Activated T-cell treated with anti-CD3 and anti-CD28 coated beads, Interleukin-2, amount 50 U/mL, for 4 hours (primary cell): Measurements from ENCODE around the gene AOPEP. TPM values are rescaled to one million over a fixed set of nuclear protein-coding genes. Genes with fewer than 3 reads are reported as not detected.

Experiments
- ATAC-seq, 2 donors: fragments of 200-7000 bp; cut with Tn5 transposase; one replicate each; pipeline ENCODE4 v1.10.0; 2021
- DNase-seq: peaks from one replicate; pipeline ENCODE4 v3.0.0-alpha.2; 2020
- H3K27me3 Mint-ChIP-seq: one replicate; pipeline ENCODE4 v1.8.0; 2021; ENCODE audit warnings: low read depth, mixed read lengths
- H3K36me3 Mint-ChIP-seq: one replicate; pipeline ENCODE4 v1.8.0; 2022; ENCODE audit warnings: mixed read lengths; ENCODE audit not compliant: insufficient read depth
- H3K4me1 Mint-ChIP-seq: one replicate; pipeline ENCODE4 v1.8.0; 2021; ENCODE audit warnings: low read depth, mixed read lengths
- H3K4me3 Mint-ChIP-seq: one replicate; pipeline ENCODE4 v1.8.0; 2021; ENCODE audit warnings: mild to moderate bottlenecking, moderate library complexity, mixed read lengths
- H3K9me3 Mint-ChIP-seq: one replicate; pipeline ENCODE4 v1.8.0; 2021; ENCODE audit warnings: mixed read lengths
- total RNA-seq, 3 donors: library from RNA; stranded (reverse); gene quantifications; one replicate each; pipeline ENCODE4 v1.2.1, GENCODE V29; 2021

Gene AOPEP
- total RNA-seq, 3 donors from 2014 or later: 7.1 to 7.9 (median 7.4) TPM

- DNase-seq: no peak
- peaks cover 9% of the 10 kb centered on the region for H3K4me1 Mint-ChIP-seq
- H3K36me3 Mint-ChIP-seq: peaks cover 8% of the 10 kb centered on the region
- no peaks in the 10 kb centered on the region for H3K27me3 Mint-ChIP-seq
- H3K4me3 Mint-ChIP-seq: no peak overlapping the region
- no peaks in the 10 kb centered on the region for H3K9me3 Mint-ChIP-seq
- no peak for ATAC-seq
Measured at GRCh38 chr9:94783928-94784327, 57.4 kb downstream of the AOPEP start.

GRCh38 chr9:94785215-94786169 lies 59.0 kb downstream of the AOPEP start:
- H3K36me3 Mint-ChIP-seq: peaks cover 8% of the 10 kb centered on the region
- no peaks in the 10 kb centered on the region for H3K27me3 Mint-ChIP-seq
- DNase-seq: no peak
- H3K4me3 Mint-ChIP-seq: no peak overlapping the region
- H3K4me1 Mint-ChIP-seq: peaks cover 6% of the 10 kb centered on the region
- H3K9me3 Mint-ChIP-seq: no peaks in the 10 kb centered on the region
- ATAC-seq: no peak

DNA sequence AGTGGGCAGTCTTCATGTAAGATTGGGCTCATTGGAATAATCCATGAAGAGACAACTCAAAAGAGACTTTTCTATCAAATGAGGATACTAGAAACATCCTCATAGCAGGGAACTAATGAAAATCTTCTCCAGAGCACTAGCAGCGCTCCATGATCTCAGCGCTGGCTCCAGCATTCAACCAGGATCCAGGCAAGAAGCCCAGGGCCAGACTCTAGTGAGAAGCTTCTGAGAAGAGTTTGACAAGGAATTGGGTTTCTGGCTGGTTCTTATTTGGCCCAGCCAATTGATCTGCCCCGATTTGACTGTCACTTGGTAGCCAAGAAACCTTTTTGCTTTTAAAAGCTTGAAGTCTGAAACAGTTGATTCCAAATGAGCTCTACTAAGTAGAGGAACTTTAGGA lies 60.1 kb downstream of the AOPEP start:
- H3K27me3 Mint-ChIP-seq: no peaks in the 10 kb centered on the region
- H3K4me1 Mint-ChIP-seq: peaks cover 3% of the 10 kb centered on the region
- peaks cover 8% of the 10 kb centered on the region for H3K36me3 Mint-ChIP-seq
- DNase-seq: no peak
- H3K9me3 Mint-ChIP-seq: no peaks in the 10 kb centered on the region
- no peak for ATAC-seq
- no peak overlapping the region for H3K4me3 Mint-ChIP-seq

GRCh38 chr9:94787266-94787665 lies 60.8 kb downstream of the AOPEP start:
- ATAC-seq: no peak
- H3K27me3 Mint-ChIP-seq: no peaks in the 10 kb centered on the region

GRCh38 chr9:94788570-94789105 lies 62.1 kb downstream of the AOPEP start:
- Mint-ChIP-seq H3K36me3 (peaks cover 9% of the 10 kb centered on the region), H3K4me3 (no peak overlapping the region), H3K9me3 (no peaks in the 10 kb centered on the region), H3K4me1 (peaks cover 3% of the 10 kb centered on the region), H3K27me3 (no peaks in the 10 kb centered on the region)
- ATAC-seq (no peak), DNase-seq (no peak)

More at GRCh38 chr9:94787266-94787665, 60.8 kb downstream of the AOPEP start:
- peaks cover 6% of the 10 kb centered on the region for H3K36me3 Mint-ChIP-seq
- H3K4me3 Mint-ChIP-seq: no peak overlapping the region
- DNase-seq: no peak
- peaks cover 3% of the 10 kb centered on the region for H3K4me1 Mint-ChIP-seq
- H3K9me3 Mint-ChIP-seq: no peaks in the 10 kb centered on the region

- no peak for ATAC-seq
- Mint-ChIP-seq H3K4me3 (no peak overlapping the region), H3K4me1 (peaks cover 3% of the 10 kb centered on the region), H3K9me3 (no peaks in the 10 kb centered on the region), H3K36me3 (peaks cover 21% of the 10 kb centered on the region), H3K27me3 (no peaks in the 10 kb centered on the region)
- DNase-seq: no peak
Measured at GRCh38 chr9:94791435-94791834, 64.9 kb downstream of the AOPEP start.

DNA sequence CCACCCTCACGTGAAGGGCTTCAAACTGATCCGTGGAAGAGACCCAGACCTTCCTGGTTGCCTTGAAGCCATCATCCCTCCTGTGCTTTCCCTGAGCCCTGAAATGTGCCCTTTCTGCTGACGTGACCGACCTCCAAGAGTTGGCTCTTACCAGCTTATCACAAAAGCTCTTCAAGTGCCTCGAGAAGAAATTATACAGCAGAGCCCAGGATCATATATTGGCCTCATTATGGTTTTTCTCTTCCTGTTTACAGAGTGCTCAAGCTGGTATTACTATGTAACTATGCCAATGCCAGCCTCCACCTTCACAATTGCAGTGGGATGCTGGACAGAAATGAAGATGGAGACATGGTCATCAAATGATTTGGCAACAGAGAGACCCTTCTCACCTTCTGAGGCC lies 66.0 kb downstream of the AOPEP start:
- no peak overlapping the region for H3K4me3 Mint-ChIP-seq

DNA sequence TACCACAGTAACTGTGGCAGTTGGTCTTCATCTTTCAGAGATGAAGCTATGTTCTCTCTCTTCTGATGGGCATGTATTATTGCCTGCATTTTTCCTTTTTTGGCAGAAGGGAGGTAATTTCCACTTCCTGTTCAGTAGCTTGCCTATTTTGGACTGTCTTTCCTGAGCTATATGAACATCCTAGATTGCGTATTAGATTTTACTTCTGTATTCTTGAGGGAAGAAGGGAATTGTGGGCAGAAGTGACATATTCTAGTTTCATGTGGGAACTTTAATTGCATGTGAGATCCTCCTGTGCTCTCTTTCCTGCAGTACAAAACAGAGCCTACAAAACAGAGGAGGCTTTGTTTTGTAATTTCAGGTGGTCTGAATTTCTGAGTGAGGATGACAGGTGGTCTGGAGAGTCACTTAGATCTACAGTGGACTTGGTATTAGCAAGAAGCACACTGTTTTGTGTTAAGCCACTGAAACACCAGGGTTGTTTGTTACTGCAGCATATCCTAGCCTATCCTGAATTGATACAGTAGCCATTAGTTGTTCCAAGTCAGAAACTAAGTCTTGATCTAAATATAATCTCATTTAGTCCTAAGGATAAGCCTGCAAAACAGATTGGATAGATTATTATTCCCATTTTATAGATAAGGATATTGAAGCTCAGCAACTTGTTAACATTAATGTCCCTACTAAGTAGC lies 68.1 kb downstream of the AOPEP start:
- H3K36me3 Mint-ChIP-seq: peaks cover 20% of the 10 kb centered on the region
- ATAC-seq: no peak

More for the DNA sequence above, 66.0 kb downstream of the AOPEP start:
- DNase-seq (no peak), ATAC-seq (no peak)
- peaks cover 19% of the 10 kb centered on the region for H3K36me3 Mint-ChIP-seq
- no peaks in the 10 kb centered on the region for H3K27me3 Mint-ChIP-seq
- H3K9me3 Mint-ChIP-seq: no peaks in the 10 kb centered on the region
- no peaks in the 10 kb centered on the region for H3K4me1 Mint-ChIP-seq

DNA sequence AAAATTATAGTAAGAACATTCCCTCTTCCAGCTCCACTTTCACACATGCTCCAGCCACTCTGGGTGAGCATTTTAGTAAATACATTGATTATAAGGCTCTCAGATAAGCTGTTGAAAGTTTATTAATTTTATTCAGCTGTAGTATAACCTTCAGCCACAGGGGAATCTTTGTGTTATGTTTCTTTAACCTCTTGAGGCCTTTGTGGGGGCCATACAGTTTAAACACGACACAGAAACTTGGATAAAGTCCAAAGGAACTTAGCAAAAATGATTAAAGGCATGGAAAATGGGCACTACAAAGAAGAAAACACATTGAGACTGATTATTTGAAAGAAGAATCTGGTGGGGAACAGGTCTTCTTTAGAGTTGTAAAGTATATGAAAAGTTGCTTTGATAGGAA lies 70.2 kb downstream of the AOPEP start:
- H3K36me3 Mint-ChIP-seq: peaks cover 38% of the 10 kb centered on the region
- ATAC-seq (no peak), DNase-seq (no peak)
- no peak overlapping the region for H3K4me3 Mint-ChIP-seq
- H3K27me3 Mint-ChIP-seq: no peaks in the 10 kb centered on the region
- H3K4me1 Mint-ChIP-seq: no peaks in the 10 kb centered on the region
- H3K9me3 Mint-ChIP-seq: no peaks in the 10 kb centered on the region

More for the DNA sequence above, 68.1 kb downstream of the AOPEP start:
- no peaks in the 10 kb centered on the region for H3K27me3 Mint-ChIP-seq
- H3K4me1 Mint-ChIP-seq: no peaks in the 10 kb centered on the region
- no peak overlapping the region for H3K4me3 Mint-ChIP-seq
- no peak for DNase-seq
- H3K9me3 Mint-ChIP-seq: no peaks in the 10 kb centered on the region

DNA sequence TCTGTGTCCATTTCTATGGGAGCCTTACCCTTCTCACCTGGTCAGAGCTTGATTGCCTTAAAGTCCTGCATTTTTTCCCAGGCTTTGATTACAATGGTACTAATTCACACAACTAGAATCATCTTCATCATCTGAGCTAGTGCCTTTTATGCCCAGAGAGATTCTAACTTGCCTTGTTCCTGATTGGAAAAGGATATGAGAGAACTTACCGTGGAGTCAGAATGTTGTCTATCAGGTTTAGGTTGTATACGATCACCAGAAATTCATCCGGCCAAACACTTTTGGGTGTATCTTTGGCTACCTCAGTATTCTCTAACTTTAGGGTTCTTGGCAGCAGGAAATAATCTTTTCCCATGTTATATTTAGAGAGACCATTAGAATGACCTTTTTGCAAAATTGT lies 71.7 kb downstream of the AOPEP start:
- Mint-ChIP-seq H3K9me3 (no peaks in the 10 kb centered on the region), H3K4me1 (peaks cover 4% of the 10 kb centered on the region), H3K36me3 (peaks cover 33% of the 10 kb centered on the region), H3K4me3 (no peak overlapping the region), H3K27me3 (no peaks in the 10 kb centered on the region)
- no peak for DNase-seq
- ATAC-seq: no peak

DNA sequence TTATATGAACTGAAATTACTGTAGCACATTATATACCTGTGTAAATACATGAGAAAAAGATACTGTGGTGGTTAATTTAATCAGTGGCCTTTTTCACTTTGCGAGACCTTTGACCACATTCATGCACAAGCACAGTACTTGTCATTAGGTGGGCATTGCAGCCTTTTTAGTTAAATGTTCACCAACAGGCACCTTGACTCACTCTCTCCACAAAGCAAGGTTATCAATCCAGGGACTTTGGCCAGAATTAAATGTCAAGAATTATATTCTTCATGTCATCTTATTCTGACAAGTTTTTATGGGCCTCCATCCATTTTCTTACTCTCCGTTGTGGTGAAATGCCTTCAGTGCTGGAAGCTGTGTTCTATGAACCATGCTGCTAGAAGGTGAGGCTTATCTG lies 72.2 kb downstream of the AOPEP start:
- ATAC-seq (no peak), DNase-seq (no peak)
- Mint-ChIP-seq H3K4me1 (peaks cover 6% of the 10 kb centered on the region), H3K4me3 (no peak overlapping the region), H3K9me3 (no peaks in the 10 kb centered on the region), H3K27me3 (no peaks in the 10 kb centered on the region), H3K36me3 (peaks cover 33% of the 10 kb centered on the region)

DNA sequence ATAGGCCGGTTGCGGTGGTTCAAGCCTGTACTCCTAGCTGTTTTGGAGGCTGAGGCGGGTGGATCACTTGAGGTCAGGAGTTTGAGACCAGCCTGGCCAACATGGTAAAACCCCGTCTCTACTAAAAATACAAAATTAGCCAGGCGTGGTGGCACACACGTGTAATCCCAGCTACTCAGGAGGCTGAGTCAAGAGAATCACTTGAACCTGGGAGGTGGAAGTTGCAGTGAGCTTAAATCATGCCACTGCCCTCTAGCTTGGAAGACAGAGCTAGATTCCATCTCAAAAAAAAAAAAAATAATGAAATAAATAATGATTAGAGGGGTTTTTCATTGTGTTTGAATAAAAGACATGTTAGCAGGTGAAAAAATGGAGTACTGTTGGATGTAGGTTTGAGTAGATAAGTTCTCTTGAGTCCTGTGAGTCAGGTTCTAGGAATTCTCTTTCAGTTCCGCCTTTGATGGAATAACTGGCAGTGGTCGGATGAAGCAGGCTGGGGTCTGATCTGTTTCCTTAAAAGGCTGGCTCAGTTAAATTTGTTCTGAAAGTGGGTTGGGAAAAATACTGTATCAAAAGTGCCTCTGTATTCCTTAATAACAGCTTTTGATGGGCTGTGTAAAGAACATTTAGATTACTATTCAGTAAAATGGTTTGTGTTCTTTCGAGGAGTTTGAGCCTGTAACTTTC lies 73.2 kb downstream of the AOPEP start:
- H3K36me3 Mint-ChIP-seq: peaks cover 29% of the 10 kb centered on the region
- no peaks in the 10 kb centered on the region for H3K9me3 Mint-ChIP-seq
- ATAC-seq (no peak), DNase-seq (no peak)
- H3K4me3 Mint-ChIP-seq: no peak overlapping the region
- H3K4me1 Mint-ChIP-seq: peaks cover 12% of the 10 kb centered on the region
- no peaks in the 10 kb centered on the region for H3K27me3 Mint-ChIP-seq

DNA sequence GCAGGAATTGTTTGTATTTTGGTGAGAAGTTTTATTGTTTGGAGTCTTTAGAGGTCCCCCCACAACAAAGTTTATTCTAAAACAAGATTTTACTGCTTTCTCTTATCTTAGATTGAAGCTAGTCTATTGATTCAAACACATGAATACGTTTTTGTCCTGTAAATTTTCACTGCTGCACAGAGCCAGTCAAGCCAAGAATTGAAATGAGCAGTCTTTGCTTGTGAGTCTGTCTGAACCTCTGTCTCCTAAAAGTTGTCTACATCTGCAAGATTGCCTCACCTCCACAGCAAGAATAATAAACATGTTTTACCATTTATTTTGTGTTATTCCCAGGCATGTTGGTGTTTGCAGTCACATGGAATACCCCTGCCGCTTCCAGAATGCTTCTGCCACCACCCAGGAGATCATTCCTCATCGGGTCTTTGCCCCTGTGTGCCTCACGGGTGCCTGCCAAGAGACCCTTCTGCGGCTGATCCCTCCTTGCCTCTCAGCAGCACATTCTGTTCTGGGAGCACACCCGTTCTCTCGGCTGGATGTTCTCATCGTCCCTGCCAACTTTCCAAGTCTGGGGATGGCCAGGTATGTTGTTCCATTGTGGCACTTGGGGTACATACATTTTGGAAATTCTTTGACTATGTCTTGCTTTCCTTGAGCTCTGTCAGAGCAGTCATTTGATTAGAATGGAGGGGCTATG lies 74.1 kb downstream of the AOPEP start:
- H3K4me1 Mint-ChIP-seq: peaks cover 12% of the 10 kb centered on the region
- H3K9me3 Mint-ChIP-seq: no peaks in the 10 kb centered on the region
- H3K4me3 Mint-ChIP-seq: no peak overlapping the region
- no peak for ATAC-seq
- DNase-seq: no peak
- H3K36me3 Mint-ChIP-seq: peaks cover 31% of the 10 kb centered on the region
- H3K27me3 Mint-ChIP-seq: no peaks in the 10 kb centered on the region

DNA sequence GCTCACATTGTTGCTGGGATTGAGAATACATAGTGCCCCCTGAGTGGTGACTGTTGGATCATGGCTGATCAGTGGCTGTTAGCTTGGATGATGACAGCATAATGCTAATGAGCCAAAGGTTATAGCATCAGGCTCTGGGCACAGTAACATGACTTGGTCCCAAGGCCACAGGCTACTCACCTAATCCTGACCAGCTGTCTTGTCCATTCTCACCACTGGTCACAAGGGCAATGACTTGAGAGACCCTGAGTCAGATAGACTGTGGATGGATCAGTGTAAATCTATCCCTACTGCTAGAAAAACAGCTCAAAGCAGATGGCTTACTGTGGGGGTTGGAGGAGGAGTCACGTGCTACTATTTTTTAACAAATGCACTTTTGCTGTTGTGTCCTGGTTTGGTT lies 74.7 kb downstream of the AOPEP start:
- Mint-ChIP-seq H3K4me1 (peaks cover 15% of the 10 kb centered on the region), H3K36me3 (peaks cover 34% of the 10 kb centered on the region), H3K27me3 (no peaks in the 10 kb centered on the region), H3K4me3 (no peak overlapping the region), H3K9me3 (no peaks in the 10 kb centered on the region)
- DNase-seq (no peak), ATAC-seq (no peak)
